H1 (cell line): ENCODE results near the gene TNFAIP8. TPM values are rescaled to one million over a fixed set of nuclear protein-coding genes. Genes with fewer than 3 reads are reported as not detected.

Source experiments
- CTCF ChIA-PET: fragments of 300-600 bp; sonication (Branson Sonifier 250); formaldehyde crosslinking; loops from one replicate; lab custom pipeline; 2021; ENCODE audit not compliant: partially characterized antibody; lab: Charles Lee
- POLR2A ChIA-PET: fragments of 300-600 bp; sonication (Branson Sonifier 250); formaldehyde crosslinking; loops from one replicate; lab custom pipeline; 2021; ENCODE audit warnings: inconsistent platforms; ENCODE audit not compliant: partially characterized antibody; lab: Charles Lee
- DNase-seq, 2 experiments: peaks; one replicate each; pipeline versions ENCODE4 v3.0.0 to v3.0.0-alpha.2; 2010 to 2022; ENCODE audit warnings: low spot score in 2 of 2, low read depth in 1 of 2, mixed read lengths in 1 of 2
- FAIRE-seq: peaks from 2 replicates; lab custom pipeline; 2011; peaks lifted over from hg19 to GRCh38; lab: Jason Lieb, UNC
- H2AFZ ChIP-seq: 2 replicates; pipeline ENCODE4 v1.8.1; 2012; ENCODE audit warnings: low read length, inconsistent platforms
- H2AK5ac ChIP-seq: 2 replicates; pipeline ENCODE4 v1.6.1; 2013; ENCODE audit warnings: low read depth, low read length
- H2BK120ac ChIP-seq: replicated peaks from 2 replicates; pipeline ENCODE3; 2013; ENCODE audit warnings: low read depth, low read length, inconsistent platforms
- H2BK12ac ChIP-seq: 2 replicates; pipeline ENCODE4 v1.6.1; 2013; ENCODE audit warnings: low read depth, low read length
- H2BK15ac ChIP-seq: 2 replicates; pipeline ENCODE4 v1.6.1; 2013; ENCODE audit warnings: low read length
- H2BK20ac ChIP-seq: 2 replicates; pipeline ENCODE4 v1.6.1; 2013; ENCODE audit warnings: low read length
- H2BK5ac ChIP-seq: 2 replicates; pipeline ENCODE4 v1.6.1; 2013; ENCODE audit warnings: low read depth, low read length
- H3K14ac ChIP-seq: 2 replicates; pipeline ENCODE4 v1.6.1; 2013; ENCODE audit warnings: inconsistent platforms; ENCODE audit not compliant: insufficient read length
- H3K18ac ChIP-seq: 2 replicates; pipeline ENCODE4 v1.6.1; 2013; ENCODE audit warnings: low read length; ENCODE audit errors: extremely low read depth
- H3K23ac ChIP-seq: 2 replicates; pipeline ENCODE4 v1.6.1; 2013; ENCODE audit warnings: inconsistent platforms; ENCODE audit not compliant: insufficient read length
- H3K23me2 ChIP-seq: 2 replicates; pipeline ENCODE4 v1.6.1; 2013; ENCODE audit warnings: low read depth, low read length
- H3K27ac ChIP-seq: 2 replicates; pipeline ENCODE4 v1.6.1; 2011; ENCODE audit warnings: low read depth, low read length, inconsistent platforms
- H3K27me3 ChIP-seq, 4 experiments: replicated peaks in 1 of 4; 1 replicate in 1 of 4; 2 replicates in 3 of 4; pipeline versions ENCODE4 v1.6.1 to v1.8.1; 2011 to 2013; ENCODE audit warnings: low read length in 3 of 4, mild to moderate bottlenecking in 3 of 4, inconsistent platforms in 2 of 4, mixed read lengths in 2 of 4, moderate library complexity in 1 of 4; ENCODE audit not compliant: control insufficient read depth in 3 of 4, insufficient read depth in 3 of 4; ENCODE audit errors: extremely low read depth in 1 of 4
- H3K36me3 ChIP-seq, 4 experiments: 2 replicates each; pipeline versions ENCODE4 v1.6.1 to v1.8.1; 2011 to 2013; ENCODE audit warnings: mild to moderate bottlenecking in 4 of 4, low read length in 3 of 4, moderate library complexity in 2 of 4, control low read depth in 1 of 4, inconsistent platforms in 1 of 4; ENCODE audit not compliant: insufficient read depth in 4 of 4, control insufficient read depth in 2 of 4
- H3K4ac ChIP-seq: replicated peaks from 2 replicates; pipeline ENCODE3; 2013; ENCODE audit warnings: low read length, low read depth, mixed read lengths, inconsistent platforms; ENCODE audit not compliant: insufficient read length
- H3K4me1 ChIP-seq, 4 experiments: replicated peaks in 1 of 4; 1 replicate in 1 of 4; 2 replicates in 3 of 4; pipeline versions ENCODE4 v1.6.1 to v1.8.1; 2011 to 2013; ENCODE audit warnings: low read length in 3 of 4, inconsistent platforms in 2 of 4, mixed read lengths in 1 of 4; ENCODE audit not compliant: insufficient read depth in 4 of 4, control insufficient read depth in 3 of 4
- H3K4me2 ChIP-seq, 2 experiments: 2 replicates each; pipeline versions ENCODE4 v1.6.1 to v1.8.1; 2011 to 2013; ENCODE audit warnings: low read depth in 2 of 2, low read length in 2 of 2, control low read depth in 1 of 2, inconsistent platforms in 1 of 2, mild to moderate bottlenecking in 1 of 2; ENCODE audit not compliant: insufficient read depth in 1 of 2
- H3K4me3 ChIP-seq, 4 experiments: fragments of 200-600, 300-600 bp in 1 of 4; sonication (generic), shearing (Covaris generic), sonication (Bioruptor Twin) in 1 of 4; 2 replicates each; pipeline versions ENCODE4 v1.5.1 to v1.8.1; 2011 to 2016; ENCODE audit warnings: low read length in 4 of 4, low read depth in 3 of 4, control low read depth in 2 of 4, inconsistent platforms in 2 of 4, mild to moderate bottlenecking in 2 of 4, mixed read lengths in 1 of 4, moderate library complexity in 1 of 4; ENCODE audit not compliant: insufficient read depth in 2 of 4; ENCODE audit errors: extremely low read depth in 1 of 4
- H3K56ac ChIP-seq: replicated peaks from 2 replicates; pipeline ENCODE3; 2013; ENCODE audit warnings: low read depth, mild to moderate bottlenecking, mixed read lengths, low read length, inconsistent platforms; ENCODE audit not compliant: insufficient read length
- H3K79me1 ChIP-seq: 2 replicates; pipeline ENCODE4 v1.6.1; 2013; ENCODE audit warnings: low read depth, low read length, control low read depth
- H3K79me2 ChIP-seq, 2 experiments: 2 replicates each; pipeline versions ENCODE4 v1.6.1 to v1.8.1; 2012 to 2013; ENCODE audit warnings: low read length in 2 of 2, mild to moderate bottlenecking in 2 of 2, inconsistent platforms in 1 of 2; ENCODE audit not compliant: insufficient read depth in 2 of 2, control insufficient read depth in 1 of 2
- H3K9ac ChIP-seq, 4 experiments: replicated peaks in 1 of 4; 1 replicate in 1 of 4; 2 replicates in 3 of 4; pipeline versions ENCODE4 v1.6.1 to v1.8.1; 2011 to 2013; ENCODE audit warnings: low read depth in 3 of 4, low read length in 3 of 4, control low read depth in 2 of 4, mild to moderate bottlenecking in 2 of 4, moderate library complexity in 2 of 4, inconsistent platforms in 1 of 4; ENCODE audit errors: extremely low read depth in 1 of 4
- H3K9me3 ChIP-seq, 2 experiments: 2 replicates each; pipeline versions ENCODE4 v1.6.1 to v1.8.1; 2012 to 2013; ENCODE audit warnings: mild to moderate bottlenecking in 2 of 2, moderate library complexity in 2 of 2, control low read depth in 1 of 2, inconsistent platforms in 1 of 2, low read depth in 1 of 2, low read length in 1 of 2, mixed read lengths in 1 of 2; ENCODE audit not compliant: insufficient read depth in 2 of 2
- H4K20me1 ChIP-seq, 2 experiments: replicated peaks in 1 of 2; 2 replicates each; pipeline versions ENCODE3 to v1.8.1; 2011 to 2013; ENCODE audit warnings: inconsistent platforms in 2 of 2, low read length in 2 of 2, mild to moderate bottlenecking in 1 of 2; ENCODE audit not compliant: insufficient read depth in 2 of 2, control insufficient read depth in 1 of 2
- H4K5ac ChIP-seq: 2 replicates; pipeline ENCODE4 v1.6.1; 2013; ENCODE audit warnings: low read length, low read depth, mixed read lengths, inconsistent platforms; ENCODE audit not compliant: insufficient read length
- H4K8ac ChIP-seq: 2 replicates; pipeline ENCODE4 v1.8.0; 2013; ENCODE audit warnings: mild to moderate bottlenecking, moderate library complexity, low read length, inconsistent platforms; ENCODE audit not compliant: insufficient read depth; ENCODE audit errors: extremely low read depth
- H4K91ac ChIP-seq: replicated peaks from 2 replicates; pipeline ENCODE3; 2013; ENCODE audit warnings: low read length, mixed read lengths, inconsistent platforms; ENCODE audit not compliant: insufficient read length
- EGR1 ChIP-seq: IDR thresholded peaks from 2 replicates; pipeline ENCODE4 v1.6.1; 2011; ENCODE audit warnings: low read depth, low read length, borderline replicate concordance
- HDAC6 ChIP-seq: IDR thresholded peaks from one replicate; pipeline ENCODE4 v1.7.1; 2012; ENCODE audit warnings: low read depth, mild to moderate bottlenecking, inconsistent platforms, low read length, moderate library complexity
- POLR2A ChIP-seq, 2 experiments: IDR thresholded peaks; 1 replicate in 1 of 2; 2 replicates in 1 of 2; pipeline ENCODE4 v1.6.1; 2011; ENCODE audit warnings: low read depth in 2 of 2, low read length in 2 of 2, mild to moderate bottlenecking in 2 of 2; ENCODE audit errors: control extremely low read depth in 1 of 2
- RAD21 ChIP-seq, 2 experiments: IDR thresholded peaks in 1 of 2; conservative IDR thresholded peaks in 1 of 2; 2 replicates each; pipeline ENCODE4 v1.6.1; 2011; ENCODE audit warnings: low read depth in 2 of 2, low read length in 2 of 2, improper control_type of control experiment in 1 of 2, inconsistent platforms in 1 of 2, mild to moderate bottlenecking in 1 of 2, moderate library complexity in 1 of 2
- RBBP5 ChIP-seq: IDR thresholded peaks from 2 replicates; pipeline ENCODE4 v1.7.1; 2012; ENCODE audit warnings: low read depth, mild to moderate bottlenecking, inconsistent platforms, low read length, moderate library complexity, borderline replicate concordance
- SAP30 ChIP-seq: fragments of 300-600 bp; sonication (generic); IDR thresholded peaks from 2 replicates; pipeline ENCODE4 v1.7.1; 2012; ENCODE audit warnings: low read length, moderate library complexity, mild to moderate bottlenecking, inconsistent platforms; ENCODE audit not compliant: insufficient read depth, insufficient replicate concordance
- SP1 ChIP-seq: IDR thresholded peaks from 2 replicates; pipeline ENCODE4 v1.6.1; 2011; ENCODE audit warnings: low read depth, low read length
- WGBS, 2 experiments: shearing (Covaris generic) in 1 of 2; methylation state at CpG; one replicate each; pipeline versions ENCODE4 v1.1.6 to v1.1.7; 2013 to 2015; ENCODE audit warnings: low lambda C conversion rate in 2 of 2, mixed read lengths in 2 of 2, inconsistent platforms in 1 of 2, low coverage in 1 of 2, missing lambda C conversion rate in 1 of 2; ENCODE audit not compliant: insufficient replicate concordance in 2 of 2, insufficient coverage in 1 of 2, insufficient read length in 1 of 2; ENCODE audit errors: extremely low coverage in 1 of 2, missing lambda C conversion rate in 1 of 2; 5-methylcytosine and 5-hydroxymethylcytosine counted together
- polyA plus RNA-seq, 7 experiments: library from polyadenylated mRNA; depleted of rRNA in 3 of 7; stranded (reverse) in 5 of 7; unstranded in 2 of 7; fragments of >200 nt in 5 of 7; fragments of 200-250 nt in 2 of 7; gene quantifications; 1 replicate in 5 of 7; 2 replicates in 1 of 7; 4 replicates in 1 of 7; pipeline versions ENCODE4 v1.2.1 to v1.2.3, GENCODE V29; 2011 to 2013; ENCODE audit warnings: missing spikeins in 2 of 7, mixed read lengths in 2 of 7
- total RNA-seq: library from RNA; stranded (reverse); fragmentation: NEBNext Ultra II Directional; extraction: Animal tissue kit (Norgen Biotek cat#: 25700); gene quantifications from 2 replicates; pipeline ENCODE4 v1.2.1, GENCODE V29; 2021

Gene TNFAIP8
- total and polyA plus RNA-seq, 2 of the 8 experiments (the other 6 are each of a cell fraction or from before 2014, with no cell fraction given) = 12.4 to 19.3 TPM

GRCh38 chr5:119324842-119325241, 31.0 kb upstream of the TNFAIP8 start:
- no peaks in the 10 kb centered on the region for H3K9me3 ChIP-seq
- H4K8ac ChIP-seq = no peak overlapping the region
- no peak overlapping the region for H3K4ac ChIP-seq
- H3K23me2 ChIP-seq = 0 out of 2 replicates have a peak, but pooled peaks cover 2% of the 10 kb centered on the region
- no peak for DNase-seq
- H3K27ac ChIP-seq = no peak overlapping the region
- 0 out of 2 replicates have a peak overlapping the region, but pooled peaks have one; percentile 8 for H2BK15ac ChIP-seq
- H3K79me2 ChIP-seq = peaks cover 3 to 8% of the 10 kb centered on the region in 2 experiments; a peak in 1 of 4 replicates
- H3K4me3 ChIP-seq = no peak overlapping the region
- no peak overlapping the region for H2BK20ac ChIP-seq
- CTCF ChIA-PET = interaction anchor here (0.9 kb wide), 1 partner anchor 71 kb away, joined by 3 read pairs; no protein-coding TSS in a partner anchor
- no peak overlapping the region for H2BK12ac ChIP-seq
- H3K9ac ChIP-seq = no peak overlapping the region
- peaks cover 0 to 18% (median 11%) of the 10 kb centered on the region in 4 experiments for H3K4me1 ChIP-seq
- H3K27me3 ChIP-seq = no peaks in the 10 kb centered on the region
- no peak overlapping the region for H2AK5ac ChIP-seq
- H3K36me3 ChIP-seq = no peaks in the 10 kb centered on the region
- WGBS, 2 experiments = 87% methylated on average over 4 of the region's 4 CpGs; no CpG with 5 or more reads in 1 of the 2 experiments
- no peak overlapping the region for H3K18ac ChIP-seq
- H3K23ac ChIP-seq = no peak overlapping the region
- no peaks in the 10 kb centered on the region; the same call in 1 of the 2 replicates for H3K79me1 ChIP-seq
- POLR2A ChIA-PET = interaction anchor here (1.2 kb wide), 1 partner anchor 57 kb away, joined by 3 read pairs; no protein-coding TSS in a partner anchor
- H3K56ac ChIP-seq = no peak overlapping the region
- TF ChIP-seq EGR1 (no peak), HDAC6 (no peak), SP1 (no peak), SAP30 (no peak), RAD21 (IDR thresholded peaks at IDR 0.05 in 1 of 2, conservative IDR thresholded peaks at IDR 0.05 in 1 of 2; ENCODE audit: low read depth in 2 of 2, low read length in 2 of 2) (no peak), POLR2A (IDR thresholded peaks at IDR 0.05; ENCODE audit: control extremely low read depth in 1 of 2, low read depth in 2 of 2, low read length in 2 of 2) (no peak), RBBP5 (no peak)
- H3K14ac ChIP-seq = no peak overlapping the region
- FAIRE-seq = no peak
- H2AFZ ChIP-seq = no peak overlapping the region
- H4K91ac ChIP-seq = no peak overlapping the region
- no peaks in the 10 kb centered on the region for H4K20me1 ChIP-seq
- no peak overlapping the region for H2BK5ac ChIP-seq
- no peak overlapping the region for H4K5ac ChIP-seq
- no peak overlapping the region for H3K4me2 ChIP-seq
- no peak overlapping the region for H2BK120ac ChIP-seq
